GM21786 (cell line): ENCODE results near the gene EEF1B2.
"Not testable (repeated sequence)": the region's sequence is repeated elsewhere in the genome, so short reads cannot be mapped to it uniquely, and the experiment has no call there.

Experiments
- ATAC-seq: cut with Tn5 transposase; IDR thresholded peaks from one replicate; pipeline ENCODE4 v1.9.1; 2021; ENCODE audit not compliant: unreplicated experiment

EEF1B2 gene

DNA sequence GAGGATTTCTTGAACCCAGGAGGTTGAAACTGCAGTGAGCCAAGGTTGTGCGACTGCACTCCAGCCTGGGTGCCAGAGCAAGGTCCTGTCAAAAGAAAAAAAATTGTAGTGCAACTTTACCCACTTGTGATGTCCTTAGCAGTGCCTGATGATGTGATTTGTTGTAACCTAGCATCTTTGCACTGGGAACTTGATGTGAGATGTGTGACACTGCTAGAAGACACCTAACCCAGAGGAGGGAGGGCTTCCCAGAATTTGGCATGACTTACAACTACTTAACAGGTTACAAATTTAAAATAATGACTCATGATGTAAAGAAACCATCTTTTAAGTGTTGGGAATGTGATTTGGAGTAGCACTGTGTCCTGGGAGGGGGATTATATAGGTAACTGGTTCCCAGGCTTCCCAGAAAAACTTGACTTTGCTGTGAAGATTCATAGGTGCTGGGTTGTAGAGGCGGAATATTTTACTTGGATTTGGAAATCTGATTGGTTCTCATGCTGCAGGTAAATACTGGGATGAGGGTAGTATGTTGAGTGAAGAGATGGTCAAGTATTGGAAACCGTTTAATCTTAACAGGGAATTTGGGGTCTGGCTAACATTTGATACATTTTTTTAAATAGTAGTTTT, 3.7 kb downstream of the EEF1B2 start:
- no peak for ATAC-seq

DNA sequence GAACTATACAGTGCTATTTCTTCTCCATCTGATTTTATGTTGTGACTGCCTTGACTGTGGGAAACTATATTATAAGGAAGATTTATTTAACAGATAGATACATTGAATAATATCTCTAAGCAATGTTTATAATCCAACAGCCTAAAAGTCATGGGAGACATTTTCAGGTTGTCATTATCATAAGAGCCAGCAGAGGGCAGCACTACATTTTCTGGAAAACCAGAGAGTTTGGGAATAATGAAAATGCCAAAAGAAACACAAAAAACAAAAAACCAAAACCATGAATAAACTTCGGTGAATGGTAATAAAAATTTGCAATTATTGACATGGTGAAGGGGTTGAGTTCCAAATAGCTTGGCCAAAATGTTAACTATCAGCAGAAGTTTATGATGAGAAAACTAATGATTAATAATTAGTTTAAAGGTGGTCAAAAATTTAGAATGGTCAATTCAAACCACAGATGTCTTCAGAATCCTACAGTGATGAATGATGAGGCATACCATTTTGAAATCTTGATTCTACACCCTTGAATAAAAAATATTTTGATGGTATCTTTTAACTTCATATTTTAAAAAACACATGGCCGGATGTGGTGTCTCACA, 4.7 kb downstream of the EEF1B2 start:
- ATAC-seq: no peak

DNA sequence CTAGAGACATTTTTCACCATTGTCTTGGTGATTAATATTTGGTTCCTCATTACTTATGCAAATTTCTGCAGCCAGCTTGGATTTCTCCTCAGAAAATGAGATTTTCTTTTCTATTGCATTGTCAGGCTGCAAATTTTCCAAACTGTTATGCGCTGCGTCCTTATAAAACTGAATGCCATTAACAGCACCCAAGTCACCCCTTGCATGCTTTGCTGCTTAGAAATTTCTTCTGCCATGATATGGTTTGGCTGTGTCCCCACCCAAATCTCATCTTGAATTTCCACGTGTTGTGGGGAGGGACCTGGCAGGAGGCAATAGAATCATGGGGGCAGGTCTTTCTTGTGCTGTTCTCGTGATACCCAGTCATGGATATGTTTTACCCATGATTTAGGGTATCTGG, 8.5 kb downstream of the EEF1B2 start:
- not testable (repeated sequence) for ATAC-seq

DNA sequence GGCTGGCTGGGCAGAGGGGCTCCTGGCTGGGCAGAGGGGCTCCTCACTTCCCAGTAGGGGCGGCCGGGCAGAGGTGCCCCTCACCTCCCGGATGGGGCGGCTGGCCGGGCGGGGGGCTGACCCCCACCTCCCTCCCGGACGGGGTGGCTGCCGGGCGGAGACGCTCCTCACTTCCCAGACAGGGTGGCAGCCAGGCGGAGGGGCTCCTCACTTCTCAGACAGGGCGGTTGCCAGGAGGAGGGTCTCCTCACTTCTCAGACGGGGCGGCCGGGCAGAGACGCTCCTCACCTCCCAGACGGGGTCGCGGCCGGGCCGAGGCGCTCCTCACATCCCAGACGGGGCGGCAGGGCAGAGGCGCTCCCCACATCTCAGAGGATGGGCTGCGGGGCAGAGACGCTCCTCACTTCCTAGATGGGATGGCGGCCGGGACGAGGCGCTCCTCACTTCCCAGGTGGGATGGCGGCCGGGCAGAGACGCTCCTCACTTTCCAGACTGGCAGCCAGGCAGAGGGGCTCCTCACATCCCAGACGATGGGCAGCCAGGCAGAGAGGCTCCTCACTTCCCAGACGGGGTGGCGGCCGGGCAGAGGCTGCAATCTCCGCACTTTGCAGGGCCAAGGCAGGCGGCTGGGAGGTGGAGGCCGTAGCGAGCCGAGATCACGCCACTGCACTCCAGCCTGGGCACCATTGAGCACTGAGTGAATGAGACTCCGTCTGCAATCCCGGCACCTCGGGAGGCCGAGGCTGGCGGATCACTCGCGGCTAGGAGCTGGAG, 12.1 kb downstream of the EEF1B2 start:
- not testable (repeated sequence) for ATAC-seq

DNA sequence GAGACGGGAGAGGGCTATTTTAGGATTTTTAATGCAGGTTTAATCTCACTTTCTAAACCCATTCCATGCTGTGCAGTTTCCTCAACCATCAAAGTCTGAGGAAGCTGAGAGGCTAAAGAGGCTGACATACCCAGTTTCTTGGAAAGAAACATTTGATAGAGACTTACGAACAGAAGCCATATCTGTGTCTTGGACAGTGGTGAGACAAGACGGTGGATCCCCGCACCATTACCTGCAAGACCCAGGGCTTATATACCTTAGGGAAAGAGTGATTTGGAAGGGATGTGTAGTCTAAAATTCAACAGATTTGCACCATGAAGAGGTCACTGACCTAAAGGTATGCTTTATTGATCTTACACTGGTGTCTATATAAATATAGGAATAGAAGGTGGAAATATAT, 13.5 kb downstream of the EEF1B2 start:
- no peak for ATAC-seq

DNA sequence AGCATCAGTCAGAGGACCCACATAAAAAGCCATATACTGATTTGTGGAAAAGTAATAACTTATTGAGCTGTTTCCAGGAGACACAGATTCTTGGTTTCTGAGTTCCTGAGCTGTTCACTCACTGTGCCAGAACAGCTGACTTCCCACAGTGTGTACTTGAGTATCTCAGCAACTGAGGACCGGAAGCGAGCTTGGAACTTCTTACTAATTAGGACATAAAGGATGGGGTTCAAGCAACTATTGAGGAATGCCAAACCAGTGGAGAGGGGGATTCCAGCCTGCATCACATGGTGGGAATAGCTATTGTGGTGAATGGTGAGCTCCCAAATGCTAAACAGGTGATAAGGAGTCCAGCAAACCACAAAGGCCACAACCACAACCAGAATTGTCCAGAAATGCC, 16.4 kb downstream of the EEF1B2 start:
- no peak for ATAC-seq

DNA sequence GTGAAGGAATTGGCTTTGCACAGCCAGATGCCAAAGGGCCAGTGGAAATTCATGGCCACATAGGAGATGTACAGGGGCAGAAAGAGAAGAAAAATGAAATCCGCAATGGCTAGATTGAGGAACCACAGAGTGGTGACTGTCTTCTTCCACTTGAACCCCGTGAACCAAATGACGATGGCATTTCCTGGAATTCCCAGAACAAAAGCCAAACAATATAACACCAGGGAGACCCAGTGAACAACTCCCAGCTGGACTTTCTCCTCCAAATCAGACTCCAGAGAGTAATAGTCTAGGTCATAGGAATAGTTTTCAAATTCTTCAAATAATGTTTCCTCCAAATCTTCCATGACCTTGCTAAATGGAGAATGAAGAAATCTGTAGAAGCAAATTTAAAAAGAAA, 17.2 kb downstream of the EEF1B2 start:
- no peak for ATAC-seq

DNA sequence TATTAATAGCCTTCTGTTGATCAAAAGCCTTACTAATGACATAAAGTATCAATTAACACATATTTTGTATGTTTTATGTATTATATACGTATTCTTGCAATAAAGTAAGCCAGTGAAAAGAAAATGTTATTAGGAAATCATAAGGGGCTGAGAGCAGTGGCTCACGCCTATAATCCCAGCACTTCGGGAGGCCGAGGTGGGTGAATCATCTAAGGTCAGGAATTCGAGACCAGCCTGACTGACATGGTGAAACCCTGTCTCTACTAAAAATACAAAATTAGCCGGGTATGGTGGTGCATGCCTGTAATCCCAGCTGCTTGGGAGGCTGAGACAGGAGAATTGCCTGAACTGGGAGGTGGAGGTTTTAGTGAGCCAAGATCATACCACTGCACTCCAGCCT, 21.8 kb downstream of the EEF1B2 start:
- ATAC-seq: not testable (repeated sequence)

DNA sequence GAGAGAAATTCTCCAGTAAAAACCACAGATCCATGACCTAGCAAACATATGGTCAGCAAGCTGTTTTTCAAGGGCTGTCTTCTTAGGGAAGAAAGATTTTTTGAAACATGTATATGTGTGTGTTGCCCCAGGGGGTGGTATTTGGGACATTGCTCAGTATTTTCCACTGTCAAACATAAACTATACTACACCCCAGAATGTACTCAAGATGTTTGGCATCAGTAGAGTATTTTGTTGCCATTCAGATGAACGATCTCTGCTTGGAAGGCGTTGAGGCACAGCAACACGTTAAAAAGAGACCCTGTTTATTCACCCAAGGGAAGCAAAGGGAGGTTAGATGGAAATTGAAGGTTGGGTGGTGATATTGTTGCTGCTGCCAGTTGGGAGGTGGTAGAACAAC, 30.0 kb downstream of the EEF1B2 start:
- ATAC-seq: no peak

DNA sequence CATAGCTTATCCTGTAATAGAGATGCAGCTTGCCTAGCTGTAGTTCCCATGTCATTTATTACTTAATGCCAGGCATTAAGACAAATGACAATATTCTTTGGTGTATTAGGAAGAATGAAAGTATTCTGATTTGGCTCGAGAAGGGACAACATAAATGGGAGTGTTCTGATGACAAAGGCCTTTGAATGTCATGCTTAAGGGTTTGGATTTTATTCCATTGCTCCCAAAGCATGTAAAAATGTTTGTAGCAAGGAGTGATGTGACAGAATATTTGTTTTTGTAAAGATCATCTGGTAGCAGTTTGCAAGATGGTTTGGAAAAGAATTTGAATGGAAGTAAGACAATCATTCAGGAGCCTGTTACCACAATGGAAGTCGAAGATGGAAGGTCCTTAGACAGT, 30.4 kb downstream of the EEF1B2 start:
- ATAC-seq: no peak

DNA sequence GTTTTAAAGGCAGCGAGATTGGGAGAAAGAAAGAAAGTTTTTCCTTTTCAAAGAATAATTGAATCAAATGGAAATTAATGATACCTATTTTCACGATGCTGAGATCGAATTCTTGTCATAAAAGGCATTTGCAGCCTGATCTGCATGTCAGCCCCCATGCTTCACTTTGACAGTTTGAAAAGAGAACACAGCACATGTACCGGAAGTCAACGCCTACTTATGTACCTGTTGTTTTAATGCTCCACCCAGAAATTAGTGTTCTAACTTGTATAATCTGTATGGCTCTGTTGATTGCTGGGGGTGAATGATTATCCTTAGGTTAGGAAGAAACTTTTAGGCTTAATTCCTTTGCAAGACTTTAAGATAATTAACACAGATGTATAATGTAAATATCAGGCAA, 31.0 kb downstream of the EEF1B2 start:
- no peak for ATAC-seq

DNA sequence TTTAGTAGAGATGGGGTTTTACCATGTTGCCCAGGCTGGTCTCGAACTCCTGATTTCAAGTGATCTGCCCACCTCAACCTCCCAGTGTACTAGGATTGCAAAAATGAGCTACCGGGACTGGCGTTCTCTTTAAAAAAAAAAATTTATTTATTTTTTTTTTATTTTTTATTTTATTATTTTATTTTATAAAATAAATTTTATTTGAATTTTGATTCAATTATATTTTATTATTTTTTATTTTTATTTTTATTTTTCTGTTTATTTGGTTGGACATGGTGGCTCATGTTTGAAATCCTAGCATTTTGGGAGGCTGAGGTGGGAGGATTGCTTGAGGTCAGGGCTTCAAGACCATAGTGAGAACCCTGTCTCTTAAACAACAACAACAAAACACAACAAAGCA, 32.5 kb downstream of the EEF1B2 start:
- no peak for ATAC-seq

DNA sequence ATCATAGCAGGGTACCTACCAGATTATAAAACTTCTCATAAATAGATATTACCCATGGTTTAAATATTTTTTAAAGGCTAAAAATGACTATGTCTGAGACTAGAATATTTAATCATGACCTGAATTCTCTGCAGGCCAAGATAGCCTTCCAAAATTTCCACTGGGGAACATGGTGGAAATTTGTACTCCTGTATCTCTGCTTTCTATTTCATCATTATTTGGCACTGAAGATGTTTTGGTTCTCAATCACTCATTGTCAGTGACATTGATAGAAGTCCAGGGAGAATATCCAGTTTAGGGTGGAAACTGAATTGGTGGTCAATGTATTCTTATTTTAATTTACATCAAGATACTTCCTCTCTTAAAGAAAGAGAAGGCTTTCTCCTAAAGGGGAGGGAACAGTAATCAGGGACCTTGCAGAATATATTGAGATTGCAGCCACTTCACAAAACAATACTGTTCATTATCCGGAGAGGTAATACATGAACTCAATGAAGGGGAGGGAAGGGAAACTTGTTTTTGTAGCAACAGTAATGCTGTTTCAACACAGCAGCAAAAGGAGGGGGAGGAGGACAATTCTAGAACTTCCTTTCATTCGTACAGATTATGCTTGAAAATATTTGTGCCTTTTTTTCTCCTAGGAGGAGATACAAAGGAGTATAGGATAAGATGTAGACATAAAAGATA, 34.1 kb downstream of the EEF1B2 start:
- no peak for ATAC-seq

DNA sequence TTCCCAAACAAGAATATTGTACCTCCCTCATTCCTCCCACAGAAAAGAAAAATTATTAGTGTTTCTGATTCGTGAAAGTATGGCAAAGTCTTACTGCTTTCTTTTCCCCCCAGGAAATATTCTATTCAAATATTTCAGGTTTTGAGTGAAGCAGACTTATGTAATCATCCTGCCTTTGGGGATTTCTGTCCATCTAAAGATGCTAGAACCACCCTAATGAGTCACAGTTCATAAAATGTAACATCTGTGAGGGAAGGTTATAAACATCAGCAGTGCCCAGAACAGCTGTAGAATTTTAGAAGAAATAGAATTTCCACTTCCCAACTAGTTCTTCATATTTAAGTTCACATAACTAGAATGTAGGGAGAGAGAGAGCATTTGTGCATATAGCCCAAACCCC, 39.0 kb downstream of the EEF1B2 start:
- no peak for ATAC-seq

DNA sequence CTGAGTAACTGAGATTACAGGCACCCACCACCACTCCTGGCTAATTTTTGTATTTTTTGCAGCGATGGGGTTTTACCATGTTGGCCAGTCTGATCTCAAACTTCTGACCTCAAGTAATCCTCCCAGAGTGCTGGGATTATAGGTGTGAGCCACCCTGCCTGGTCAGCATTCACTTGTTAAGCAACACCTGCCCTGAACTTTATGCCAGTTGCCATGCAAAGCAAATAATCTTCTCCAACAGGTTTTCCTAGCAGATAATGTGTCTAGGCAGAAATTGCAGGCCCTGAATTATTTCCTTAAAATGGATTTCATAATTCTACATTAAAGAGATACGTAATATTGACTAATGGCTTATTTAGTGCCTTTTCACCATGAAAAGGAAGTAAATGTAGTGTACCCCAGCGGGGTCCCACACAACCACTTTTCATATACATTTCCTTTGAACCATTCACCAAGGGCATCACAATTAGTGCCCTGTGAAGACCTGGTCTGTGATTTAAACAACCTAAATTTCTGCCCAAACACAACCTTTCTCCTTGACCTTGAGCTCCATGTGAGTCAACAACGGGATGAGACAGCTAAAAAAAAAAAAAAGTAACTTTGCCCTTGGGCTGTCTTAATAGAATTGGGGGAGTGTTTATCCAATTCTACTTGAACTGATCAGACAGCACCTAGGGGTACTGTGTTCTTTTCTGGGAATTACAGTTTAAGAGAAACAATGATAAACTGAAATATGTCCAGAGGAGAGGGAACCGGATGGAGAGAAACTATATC, 41.6 kb downstream of the EEF1B2 start:
- ATAC-seq: no peak

DNA sequence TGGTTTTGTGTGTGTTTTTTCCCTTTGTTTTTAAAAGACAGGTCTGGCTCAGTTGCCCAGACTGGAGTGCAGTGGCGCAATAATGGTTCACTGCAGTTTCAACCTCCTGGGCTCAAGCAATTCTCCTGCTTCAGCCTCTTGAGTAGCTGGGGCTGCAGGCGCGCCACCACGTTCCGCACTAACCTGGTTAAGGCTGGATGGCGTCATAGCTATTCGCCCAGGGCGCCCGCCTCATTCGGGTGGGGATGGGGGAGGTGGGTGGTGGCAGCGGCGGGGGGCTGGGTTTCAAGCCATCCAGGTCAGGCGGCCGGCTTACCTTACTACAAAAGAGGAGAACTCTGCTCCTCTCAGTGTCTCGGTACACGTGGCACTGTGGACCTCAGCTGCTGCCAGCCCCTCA, 42.8 kb downstream of the EEF1B2 start:
- no peak for ATAC-seq

DNA sequence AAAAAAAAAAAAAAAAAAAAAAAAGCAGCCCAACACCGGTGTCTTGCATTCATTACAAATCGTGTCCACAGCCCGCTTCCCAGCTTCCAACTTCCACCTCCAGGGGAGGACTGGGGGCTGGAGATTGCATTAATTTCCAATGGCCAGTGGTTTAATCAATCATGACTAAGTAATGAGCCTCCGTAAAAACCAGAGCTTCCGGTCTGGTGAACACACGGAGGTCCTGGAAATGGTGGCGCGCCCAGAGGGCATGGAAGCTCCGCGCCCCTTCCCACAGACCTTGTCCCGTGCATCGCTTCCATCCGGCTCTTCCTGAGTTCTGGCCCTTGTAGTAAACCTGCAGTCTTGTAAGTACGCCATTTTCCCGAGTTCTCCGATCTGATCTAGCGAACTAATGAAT, 43.6 kb downstream of the EEF1B2 start:
- ATAC-seq: no peak

DNA sequence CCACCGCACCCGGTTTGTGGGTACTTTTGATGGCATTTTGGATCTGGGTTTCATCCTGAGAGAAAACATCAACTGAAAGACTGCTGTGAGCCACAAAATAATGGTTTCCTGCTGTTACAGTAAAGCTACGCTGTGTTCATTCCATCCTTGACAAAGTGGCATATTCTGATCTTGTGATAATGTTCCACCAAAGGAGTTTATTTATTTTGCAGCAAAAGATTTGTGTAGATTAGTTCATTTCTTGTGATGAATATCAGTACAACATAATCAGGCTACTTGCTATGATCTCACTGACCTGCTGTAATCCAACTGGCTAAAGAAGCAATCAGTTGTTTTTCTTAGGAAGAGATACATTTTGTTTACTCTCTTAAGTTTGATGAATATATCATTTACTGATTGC, 45.0 kb downstream of the EEF1B2 start:
- no peak for ATAC-seq

DNA sequence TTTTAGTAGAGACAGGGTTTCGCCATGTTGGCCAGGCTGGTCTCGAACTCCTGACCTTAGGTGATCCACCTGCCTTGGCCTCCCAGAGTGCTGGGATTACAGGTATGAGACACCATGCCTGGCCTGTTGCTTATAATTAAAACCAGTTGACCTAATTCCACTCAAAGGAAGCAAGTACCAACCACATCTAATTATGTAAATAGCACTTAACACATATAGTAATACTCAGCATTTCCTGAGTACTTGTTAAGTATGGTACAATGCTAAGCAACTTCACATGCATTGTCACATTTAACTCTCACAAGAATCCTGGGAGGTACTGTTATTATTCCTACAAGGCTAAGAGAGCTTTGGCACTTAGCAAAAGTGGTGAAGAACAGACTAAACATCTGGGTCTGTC, 47.6 kb downstream of the EEF1B2 start:
- not testable (repeated sequence) for ATAC-seq

DNA sequence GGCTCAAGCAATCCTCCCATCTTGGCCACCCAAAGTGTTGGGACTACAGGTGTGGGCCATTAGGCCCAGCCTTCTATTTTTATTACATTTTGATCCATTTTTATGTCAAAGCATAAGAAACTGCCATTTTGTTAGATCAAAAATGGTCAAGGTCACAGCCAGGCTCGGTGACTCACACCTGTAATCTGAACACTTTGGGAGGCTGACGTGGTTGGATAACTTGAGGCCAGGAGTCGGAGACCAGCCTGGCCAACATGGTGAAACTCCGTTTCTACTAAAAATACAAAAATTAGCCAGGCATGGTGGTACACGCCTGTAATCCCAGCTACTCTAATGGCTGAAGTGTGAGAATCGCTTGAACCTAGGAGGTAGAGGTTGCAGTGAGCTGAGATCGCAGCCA, 49.2 kb downstream of the EEF1B2 start:
- ATAC-seq: no peak

DNA sequence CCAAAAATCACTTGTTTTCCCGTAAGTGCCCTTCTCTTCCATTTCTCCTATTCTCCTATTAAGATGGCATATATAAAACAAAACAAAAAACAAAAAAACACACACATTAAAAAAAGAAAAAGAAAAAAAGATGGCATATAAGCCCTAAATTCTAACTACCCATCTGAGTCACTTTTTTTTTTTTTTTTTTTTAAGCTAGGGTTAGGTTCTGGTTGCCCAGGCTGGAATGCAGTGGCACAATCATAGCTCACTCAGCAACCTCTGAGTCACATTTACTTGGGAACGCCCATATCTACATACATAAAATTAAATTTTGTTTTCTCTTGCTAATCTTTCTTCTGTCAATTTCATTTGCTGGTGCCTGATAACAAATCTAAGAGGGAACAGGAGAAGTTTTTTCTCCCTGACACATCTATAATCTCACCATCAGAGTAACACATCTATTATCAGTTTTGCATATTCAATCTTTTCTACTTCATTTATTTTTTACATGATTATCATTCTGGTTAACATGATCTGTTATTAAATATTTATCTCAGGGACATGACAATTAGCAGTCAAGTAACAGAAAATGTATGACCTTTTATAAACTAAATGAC, 52.1 kb downstream of the EEF1B2 start:
- ATAC-seq: no peak
